ENCODE measurements around the gene ZBP1.

DNA sequence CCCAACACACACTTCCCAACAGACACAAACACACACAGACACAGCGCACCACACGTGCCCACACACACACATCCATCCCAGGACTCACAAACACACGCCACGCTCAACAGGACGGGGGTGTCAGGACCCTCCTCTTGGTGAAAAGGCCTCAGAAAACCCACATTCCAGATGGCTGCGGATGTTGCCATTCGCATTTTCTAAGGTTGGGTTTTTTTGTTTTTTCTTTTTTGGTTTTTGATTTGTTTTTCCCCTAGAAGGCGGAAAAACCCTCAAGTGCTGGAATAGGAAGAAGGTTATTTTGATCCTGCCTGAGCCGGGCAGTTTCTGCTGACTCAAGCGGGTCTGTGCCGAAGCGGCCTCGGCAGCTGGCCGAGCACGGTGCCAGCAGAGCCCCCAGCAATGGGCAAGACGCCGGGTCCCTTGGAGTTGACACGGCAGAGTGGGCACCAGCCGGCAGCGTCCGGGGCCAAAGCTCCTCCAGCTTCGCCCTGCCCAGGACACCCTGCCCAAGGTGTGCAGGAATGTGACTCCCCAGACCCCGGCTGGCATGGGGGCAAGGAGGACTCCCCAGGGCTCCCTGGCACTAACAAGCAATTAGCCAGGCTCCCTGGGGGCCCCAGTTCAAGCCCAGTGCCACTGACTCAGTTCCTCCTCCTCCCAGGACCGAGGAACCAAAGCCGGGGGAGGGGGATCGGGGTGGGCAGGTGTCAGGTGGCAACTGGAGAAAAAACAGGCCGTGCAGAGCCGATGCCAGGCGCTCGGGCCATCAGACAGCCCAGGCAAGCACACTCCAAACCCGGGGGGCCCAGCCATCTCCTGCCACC is 40.9 kb upstream of the ZBP1 start:
- TF ChIP-seq FOXP2 (optimal IDR thresholded peaks at IDR 0.05; ENCODE audit: control extremely low read depth, extremely low read length, insufficient read depth) (no peak), POLR2AphosphoS5 (IDR thresholded peaks at IDR 0.05; ENCODE audit: borderline replicate concordance, low read depth, low read length) (no peak), EZH2 (IDR thresholded peaks at IDR 0.05) (no peak)

Measured in SK-N-MC (cell line).